ENCODE results near the gene IL20. TPM values are rescaled to one million over a fixed set of nuclear protein-coding genes. Genes with fewer than 3 reads are reported as not detected.

IL20 gene
- total and polyA plus RNA-seq, 2 of the 8 experiments (the other 6 are each of a cell fraction or from before 2014, with no cell fraction given), result not detected

- TF ChIP-seq CHD7 (IDR thresholded peaks at IDR 0.05; ENCODE audit: insufficient replicate concordance, low read length) (no peak), MAFK (IDR thresholded peaks at IDR 0.05; ENCODE audit: low read depth, low read length) (no peak), TEAD4 (IDR thresholded peaks at IDR 0.05; ENCODE audit: low read depth, low read length) (no peak), POLR2A (IDR thresholded peaks at IDR 0.05; ENCODE audit: control extremely low read depth in 1 of 2, low read depth in 2 of 2, low read length in 2 of 2) (no peak), HDAC2 (IDR thresholded peaks at IDR 0.05; ENCODE audit: borderline replicate concordance in 1 of 2, low read depth in 2 of 2, low read length in 2 of 2) (no peak), ATF2 (IDR thresholded peaks at IDR 0.05; ENCODE audit: low read length) (no peak), ZNF274 (IDR thresholded peaks at IDR 0.05; ENCODE audit: borderline replicate concordance, extremely low read depth, low read length) (no peak), SAP30 (IDR thresholded peaks at IDR 0.05; ENCODE audit: insufficient read depth, insufficient replicate concordance, low read length) (no peak), SIRT6 (IDR thresholded peaks at IDR 0.05; ENCODE audit: low read length) (no peak)
These were observed 47.1 kb downstream of the IL20 start (continued) for GRCh38 chr1:206912445-206913095.

All from H1 (cell line).